ENCODE measurements around the gene HPCAL1. TPM values are rescaled to one million over a fixed set of nuclear protein-coding genes. Genes with fewer than 3 reads are reported as not detected.

HPCAL1 gene
- total RNA-seq, 1 donor from 2014 or later, result 17.3 TPM

GRCh38 chr2:10369269-10370255, 66.9 kb downstream of the HPCAL1 start:
- Mint-ChIP-seq H3K27ac (ENCODE audit: unreplicated experiment) (peak overlapping the region; percentile 67), H3K27me3 (ENCODE audit: low read depth) (no peaks in the 10 kb centered on the region), H3K36me3 (ENCODE audit: low read depth) (no peaks in the 10 kb centered on the region), H3K9me3 (no peaks in the 10 kb centered on the region), H3K4me3 (no peak overlapping the region), H3K4me1 (peaks cover 26% of the 10 kb centered on the region)
- no peak for TF ChIP-seq CTCF (conservative IDR thresholded peaks at IDR 0.05)
- DNase-seq (ENCODE audit: low read depth, low spot score), result no peak

GRCh38 chr2:10370390-10370789, 67.7 kb downstream of the HPCAL1 start:
- H3K9me3 Mint-ChIP-seq, result no peaks in the 10 kb centered on the region
- TF ChIP-seq CTCF (conservative IDR thresholded peaks at IDR 0.05), result no peak
- no peak overlapping the region for H3K27ac Mint-ChIP-seq (ENCODE audit: unreplicated experiment)
- no peaks in the 10 kb centered on the region for H3K36me3 Mint-ChIP-seq (ENCODE audit: low read depth)
- DNase-seq (ENCODE audit: low read depth, low spot score), result no peak
- H3K4me3 Mint-ChIP-seq, result no peak overlapping the region
- no peaks in the 10 kb centered on the region for H3K27me3 Mint-ChIP-seq (ENCODE audit: low read depth)
- peaks cover 35% of the 10 kb centered on the region for H3K4me1 Mint-ChIP-seq

- no peaks in the 10 kb centered on the region for H3K9me3 Mint-ChIP-seq
- H3K27ac Mint-ChIP-seq (ENCODE audit: unreplicated experiment), result peak overlapping the region; percentile 43
- no peaks in the 10 kb centered on the region for H3K36me3 Mint-ChIP-seq (ENCODE audit: low read depth)
- TF ChIP-seq CTCF (conservative IDR thresholded peaks at IDR 0.05), result no peak
- H3K27me3 Mint-ChIP-seq (ENCODE audit: low read depth), result no peaks in the 10 kb centered on the region
- H3K4me3 Mint-ChIP-seq, result no peak overlapping the region
- H3K4me1 Mint-ChIP-seq, result peaks cover 40% of the 10 kb centered on the region
- no peak for DNase-seq (ENCODE audit: low read depth, low spot score)
These were observed 68.2 kb downstream of the HPCAL1 start for GRCh38 chr2:10370895-10371294.

GRCh38 chr2:10371441-10372196, 68.9 kb downstream of the HPCAL1 start:
- no peak for TF ChIP-seq CTCF (conservative IDR thresholded peaks at IDR 0.05)
- H3K9me3 Mint-ChIP-seq, result no peaks in the 10 kb centered on the region
- H3K4me3 Mint-ChIP-seq, result peak overlapping the region; percentile 67
- H3K27me3 Mint-ChIP-seq (ENCODE audit: low read depth), result no peaks in the 10 kb centered on the region
- peak overlapping the region; percentile 98 for H3K27ac Mint-ChIP-seq (ENCODE audit: unreplicated experiment)
- peaks cover 42% of the 10 kb centered on the region for H3K4me1 Mint-ChIP-seq
- DNase-seq (ENCODE audit: low read depth, low spot score), result no peak
- no peaks in the 10 kb centered on the region for H3K36me3 Mint-ChIP-seq (ENCODE audit: low read depth)

- H3K4me3 Mint-ChIP-seq, result peak overlapping the region; percentile 67
- H3K4me1 Mint-ChIP-seq, result peaks cover 42% of the 10 kb centered on the region
- H3K36me3 Mint-ChIP-seq (ENCODE audit: low read depth), result no peaks in the 10 kb centered on the region
- H3K27ac Mint-ChIP-seq (ENCODE audit: unreplicated experiment), result peak overlapping the region; percentile 98
- no peaks in the 10 kb centered on the region for H3K9me3 Mint-ChIP-seq
- DNase-seq (ENCODE audit: low read depth, low spot score), result no peak
- no peak for TF ChIP-seq CTCF (conservative IDR thresholded peaks at IDR 0.05)
- no peaks in the 10 kb centered on the region for H3K27me3 Mint-ChIP-seq (ENCODE audit: low read depth)
These were observed 69.6 kb downstream of the HPCAL1 start for GRCh38 chr2:10372203-10372861.

Measured in neural crest cell (in vitro differentiated cells).